ENCODE data around the gene DGKI.

Gene DGKI

GRCh38 chr7:137609500-137609899, 237.3 kb downstream of the DGKI start:
- no peaks in the 10 kb centered on the region for H3K9me3 ChIP-seq (replicated peaks in 1 of 2; ENCODE audit: control insufficient read depth in 2 of 2, insufficient read depth in 1 of 2, low read depth in 1 of 2, low read length in 2 of 2)
- H3K18ac ChIP-seq (ENCODE audit: low read length), result no peak overlapping the region
- no peak overlapping the region for H2BK120ac ChIP-seq (ENCODE audit: low read depth, low read length)
- H2BK12ac ChIP-seq (ENCODE audit: low read length), result no peak overlapping the region
- H3K4ac ChIP-seq (ENCODE audit: low read length), result no peak overlapping the region
- H2BK5ac ChIP-seq (ENCODE audit: low read length), result no peak overlapping the region
- peaks cover 7 to 11% of the 10 kb centered on the region in 2 donors for H3K4me1 ChIP-seq (ENCODE audit: control insufficient read depth in 2 of 2, insufficient read depth in 1 of 2, low read depth in 1 of 2, low read length in 2 of 2)
- no peak overlapping the region for H3K27ac ChIP-seq (replicated peaks; ENCODE audit: low read length)
- H3K79me1 ChIP-seq (ENCODE audit: low read depth, low read length), result no peaks in the 10 kb centered on the region
- H3K36me3 ChIP-seq (replicated peaks in 1 of 2; ENCODE audit: control insufficient read depth in 2 of 2, insufficient read depth in 2 of 2, low read length in 2 of 2), result no peaks in the 10 kb centered on the region
- no CpG with 5 or more reads among the region's 6 CpGs for WGBS, 2 donors (ENCODE audit: extremely low coverage in 2 of 2, insufficient read length in 2 of 2, insufficient replicate concordance in 1 of 2)
- peak overlapping the region; percentile 7 for H2BK15ac ChIP-seq (ENCODE audit: low read length)
- H3K27me3 ChIP-seq (ENCODE audit: control insufficient read depth in 3 of 3, insufficient read depth in 3 of 3, low read depth in 1 of 3, low read length in 3 of 3), result no peaks in the 10 kb centered on the region
- no peak overlapping the region for H3K4me2 ChIP-seq (ENCODE audit: insufficient read depth, low read length, poor library complexity, severe bottlenecking)
- H3K23ac ChIP-seq (ENCODE audit: low read depth, low read length, poor library complexity), result no peak overlapping the region
- H4K8ac ChIP-seq (ENCODE audit: low read depth, low read length), result no peak overlapping the region
- H4K91ac ChIP-seq (ENCODE audit: low read depth, low read length, poor library complexity), result no peak overlapping the region
- H2AK5ac ChIP-seq (ENCODE audit: low read depth, low read length), result no peak overlapping the region
- no peak overlapping the region for H2AFZ ChIP-seq (ENCODE audit: low read length)
- no peak overlapping the region for H3K14ac ChIP-seq (ENCODE audit: low read length)
- no peak overlapping the region for H3K9ac ChIP-seq (ENCODE audit: low read depth, low read length, poor library complexity)
- no peak for DNase-seq (ENCODE audit: low spot score)
- no peak overlapping the region for H3K4me3 ChIP-seq (ENCODE audit: low read length in 2 of 2)

- H3K23ac ChIP-seq (ENCODE audit: low read depth, low read length, poor library complexity), result no peak overlapping the region
- no peak overlapping the region for H2BK15ac ChIP-seq (ENCODE audit: low read length)
- H3K14ac ChIP-seq (ENCODE audit: low read length), result no peak overlapping the region
- no peak overlapping the region for H4K91ac ChIP-seq (ENCODE audit: low read depth, low read length, poor library complexity)
- no peaks in the 10 kb centered on the region for H3K79me1 ChIP-seq (ENCODE audit: low read depth, low read length)
- H3K4ac ChIP-seq (ENCODE audit: low read length), result no peak overlapping the region
- no peaks in the 10 kb centered on the region for H3K9me3 ChIP-seq (replicated peaks in 1 of 2; ENCODE audit: control insufficient read depth in 2 of 2, insufficient read depth in 1 of 2, low read depth in 1 of 2, low read length in 2 of 2)
- H3K4me1 ChIP-seq (ENCODE audit: control insufficient read depth in 2 of 2, insufficient read depth in 1 of 2, low read depth in 1 of 2, low read length in 2 of 2), result peaks cover 1 to 3% of the 10 kb centered on the region in 2 donors
- no peak overlapping the region for H4K8ac ChIP-seq (ENCODE audit: low read depth, low read length)
- H3K4me2 ChIP-seq (ENCODE audit: insufficient read depth, low read length, poor library complexity, severe bottlenecking), result no peak overlapping the region
- H3K27ac ChIP-seq (replicated peaks; ENCODE audit: low read length), result no peak overlapping the region
- H2BK120ac ChIP-seq (ENCODE audit: low read depth, low read length), result no peak overlapping the region
- no peaks in the 10 kb centered on the region for H3K36me3 ChIP-seq (replicated peaks in 1 of 2; ENCODE audit: control insufficient read depth in 2 of 2, insufficient read depth in 2 of 2, low read length in 2 of 2)
- H3K27me3 ChIP-seq (ENCODE audit: control insufficient read depth in 3 of 3, insufficient read depth in 3 of 3, low read depth in 1 of 3, low read length in 3 of 3), result no peaks in the 10 kb centered on the region
- no peak overlapping the region for H3K9ac ChIP-seq (ENCODE audit: low read depth, low read length, poor library complexity)
- no peak overlapping the region for H3K4me3 ChIP-seq (ENCODE audit: low read length in 2 of 2)
- no peak overlapping the region for H2AFZ ChIP-seq (ENCODE audit: low read length)
- no CpG with 5 or more reads among the region's 5 CpGs for WGBS, 2 donors (ENCODE audit: extremely low coverage in 2 of 2, insufficient read length in 2 of 2, insufficient replicate concordance in 1 of 2)
- DNase-seq (ENCODE audit: low spot score), result no peak
- no peak overlapping the region for H3K18ac ChIP-seq (ENCODE audit: low read length)
- no peak overlapping the region for H2BK12ac ChIP-seq (ENCODE audit: low read length)
- H2BK5ac ChIP-seq (ENCODE audit: low read length), result no peak overlapping the region
- no peak overlapping the region for H2AK5ac ChIP-seq (ENCODE audit: low read depth, low read length)
Measured at GRCh38 chr7:137606061-137606674, 240.6 kb downstream of the DGKI start.

- H3K23ac ChIP-seq (ENCODE audit: low read depth, low read length, poor library complexity), result no peak overlapping the region
- H3K36me3 ChIP-seq (replicated peaks in 1 of 2; ENCODE audit: control insufficient read depth in 2 of 2, insufficient read depth in 2 of 2, low read length in 2 of 2), result no peaks in the 10 kb centered on the region
- DNase-seq (ENCODE audit: low spot score), result no peak
- no peaks in the 10 kb centered on the region for H3K9me3 ChIP-seq (replicated peaks in 1 of 2; ENCODE audit: control insufficient read depth in 2 of 2, insufficient read depth in 1 of 2, low read depth in 1 of 2, low read length in 2 of 2)
- no peak overlapping the region for H3K14ac ChIP-seq (ENCODE audit: low read length)
- H3K4ac ChIP-seq (ENCODE audit: low read length), result no peak overlapping the region
- no peak overlapping the region for H2AK5ac ChIP-seq (ENCODE audit: low read depth, low read length)
- H2BK5ac ChIP-seq (ENCODE audit: low read length), result no peak overlapping the region
- H2BK120ac ChIP-seq (ENCODE audit: low read depth, low read length), result no peak overlapping the region
- no peak overlapping the region for H3K4me3 ChIP-seq (ENCODE audit: low read length in 2 of 2)
- H4K91ac ChIP-seq (ENCODE audit: low read depth, low read length, poor library complexity), result no peak overlapping the region
- H2AFZ ChIP-seq (ENCODE audit: low read length), result no peak overlapping the region
- no peak overlapping the region for H2BK15ac ChIP-seq (ENCODE audit: low read length)
- H3K4me2 ChIP-seq (ENCODE audit: insufficient read depth, low read length, poor library complexity, severe bottlenecking), result no peak overlapping the region
- no peaks in the 10 kb centered on the region for H3K27me3 ChIP-seq (ENCODE audit: control insufficient read depth in 3 of 3, insufficient read depth in 3 of 3, low read depth in 1 of 3, low read length in 3 of 3)
- no peak overlapping the region for H3K27ac ChIP-seq (replicated peaks; ENCODE audit: low read length)
- no peak overlapping the region for H2BK12ac ChIP-seq (ENCODE audit: low read length)
- H4K8ac ChIP-seq (ENCODE audit: low read depth, low read length), result no peak overlapping the region
- no peak overlapping the region for H3K9ac ChIP-seq (ENCODE audit: low read depth, low read length, poor library complexity)
- no CpG with 5 or more reads among the region's 2 CpGs for WGBS, 2 donors (ENCODE audit: extremely low coverage in 2 of 2, insufficient read length in 2 of 2, insufficient replicate concordance in 1 of 2)
- H3K18ac ChIP-seq (ENCODE audit: low read length), result no peak overlapping the region
- peaks cover 1 to 3% of the 10 kb centered on the region in 2 donors for H3K4me1 ChIP-seq (ENCODE audit: control insufficient read depth in 2 of 2, insufficient read depth in 1 of 2, low read depth in 1 of 2, low read length in 2 of 2)
- H3K79me1 ChIP-seq (ENCODE audit: low read depth, low read length), result no peaks in the 10 kb centered on the region
Measured at GRCh38 chr7:137603043-137603442, 243.7 kb downstream of the DGKI start.

- H3K4me2 ChIP-seq (ENCODE audit: insufficient read depth, low read length, poor library complexity, severe bottlenecking), result no peak overlapping the region
- no peak overlapping the region for H4K8ac ChIP-seq (ENCODE audit: low read depth, low read length)
- no peak overlapping the region for H3K23ac ChIP-seq (ENCODE audit: low read depth, low read length, poor library complexity)
- no peak overlapping the region for H3K4ac ChIP-seq (ENCODE audit: low read length)
- peaks cover 1 to 3% of the 10 kb centered on the region in 2 donors for H3K4me1 ChIP-seq (ENCODE audit: control insufficient read depth in 2 of 2, insufficient read depth in 1 of 2, low read depth in 1 of 2, low read length in 2 of 2)
- H2BK5ac ChIP-seq (ENCODE audit: low read length), result no peak overlapping the region
- no peak overlapping the region for H3K14ac ChIP-seq (ENCODE audit: low read length)
- no peak overlapping the region for H2BK12ac ChIP-seq (ENCODE audit: low read length)
- no peak overlapping the region for H2BK15ac ChIP-seq (ENCODE audit: low read length)
- no peak overlapping the region for H4K91ac ChIP-seq (ENCODE audit: low read depth, low read length, poor library complexity)
- H3K27me3 ChIP-seq (ENCODE audit: control insufficient read depth in 3 of 3, insufficient read depth in 3 of 3, low read depth in 1 of 3, low read length in 3 of 3), result no peaks in the 10 kb centered on the region
- H3K9ac ChIP-seq (ENCODE audit: low read depth, low read length, poor library complexity), result no peak overlapping the region
- no peak overlapping the region for H3K27ac ChIP-seq (replicated peaks; ENCODE audit: low read length)
- no CpG with 5 or more reads among the region's 6 CpGs for WGBS, 2 donors (ENCODE audit: extremely low coverage in 2 of 2, insufficient read length in 2 of 2, insufficient replicate concordance in 1 of 2)
- H3K18ac ChIP-seq (ENCODE audit: low read length), result no peak overlapping the region
- H2AK5ac ChIP-seq (ENCODE audit: low read depth, low read length), result no peak overlapping the region
- DNase-seq (ENCODE audit: low spot score), result no peak
- no peaks in the 10 kb centered on the region for H3K36me3 ChIP-seq (replicated peaks in 1 of 2; ENCODE audit: control insufficient read depth in 2 of 2, insufficient read depth in 2 of 2, low read length in 2 of 2)
- no peak overlapping the region for H2BK120ac ChIP-seq (ENCODE audit: low read depth, low read length)
- no peaks in the 10 kb centered on the region for H3K79me1 ChIP-seq (ENCODE audit: low read depth, low read length)
- no peaks in the 10 kb centered on the region for H3K9me3 ChIP-seq (replicated peaks in 1 of 2; ENCODE audit: control insufficient read depth in 2 of 2, insufficient read depth in 1 of 2, low read depth in 1 of 2, low read length in 2 of 2)
- H2AFZ ChIP-seq (ENCODE audit: low read length), result no peak overlapping the region
- no peak overlapping the region for H3K4me3 ChIP-seq (ENCODE audit: low read length in 2 of 2)
Measured at GRCh38 chr7:137601642-137602041, 245.1 kb downstream of the DGKI start.

Measured in neuronal stem cell (in vitro differentiated cells).